GM12864 (cell line): Measurements from ENCODE around the gene MPG.

Source experiments
- DNase-seq: peaks from one replicate; pipeline ENCODE4 v3.0.0-alpha.2; 2011; ENCODE audit warnings: low read depth
- H3K4me3 ChIP-seq: 2 replicates; pipeline ENCODE4 v1.5.1; 2011; ENCODE audit warnings: mild to moderate bottlenecking, low read depth, low read length, control low read depth
- CTCF ChIP-seq: IDR thresholded peaks from 2 replicates; pipeline ENCODE4 v1.5.1; 2011; ENCODE audit warnings: low read depth, mild to moderate bottlenecking, moderate library complexity, low read length, control low read depth, inconsistent platforms; ENCODE audit errors: missing control alignments

MPG gene

GRCh38 chr16:75580-76501 is 2.2 kb upstream of the MPG start:
- no peak overlapping the region for H3K4me3 ChIP-seq
- no peak for TF ChIP-seq CTCF
- no peak for DNase-seq

- DNase-seq, result no peak
- peak overlapping the region; percentile 99 for H3K4me3 ChIP-seq
- no peak for TF ChIP-seq CTCF
Measured at GRCh38 chr16:76535-77272, 1.3 kb upstream of the MPG start.

- no peak for TF ChIP-seq CTCF
- H3K4me3 ChIP-seq, result peak overlapping the region; percentile 99
- DNase-seq, result no peak
Measured at GRCh38 chr16:77273-77806, 685 bp upstream of the MPG start.

GRCh38 chr16:78444-79150 is 572 bp downstream of the MPG start:
- TF ChIP-seq CTCF, result no peak
- H3K4me3 ChIP-seq, result peak overlapping the region; percentile 99
- DNase-seq, result no peak

- no peak for DNase-seq
- H3K4me3 ChIP-seq, result peak overlapping the region; percentile 99
- TF ChIP-seq CTCF, result no peak
Measured at GRCh38 chr16:79151-80054, 1.4 kb downstream of the MPG start.
